GM12878 (cell line): ENCODE measurements around the gene MLKL. TPM values are rescaled to one million over a fixed set of nuclear protein-coding genes. Genes with fewer than 3 reads are reported as not detected.

Source experiments
- ATAC-seq: fragments of 200-7000 bp; cut with Tn5 transposase; 3 replicates; pipeline ENCODE4 v1.9.1; 2020; ENCODE audit warnings: mild to moderate bottlenecking, moderate library complexity
- BruUV-seq: library from RNA; stranded (reverse); fragments of 400-500 nt; replicated peaks from 2 replicates; lab custom pipeline; 2021; lab: Mats Ljungman, UMichigan
- CTCF ChIA-PET: fragments of 300-600 bp; sonication (Branson Sonifier 250); formaldehyde crosslinking; extraction: SDS; loops from one replicate; lab custom pipeline; 2021; ENCODE audit warnings: inconsistent platforms; lab: Yijun Ruan, JAX
- POLR2A ChIA-PET: fragments of 350-600 bp; formaldehyde crosslinking; extraction: SDS; loops from one replicate; lab custom pipeline; 2021; ENCODE audit warnings: inconsistent platforms; lab: Charles Lee
- RAD21 ChIA-PET: fragments of 300-600 bp; sonication (Branson Sonifier 250); formaldehyde crosslinking; loops from one replicate; lab custom pipeline; 2023; ENCODE audit warnings: antibody characterized with exemption; ENCODE audit not compliant: unreplicated experiment; lab: Charles Lee
- SMC1A ChIA-PET: fragments of 300-600 bp; sonication (Branson Sonifier 250); formaldehyde crosslinking; loops from one replicate; lab custom pipeline; 2023; ENCODE audit not compliant: unreplicated experiment, uncharacterized antibody; lab: Charles Lee
- DNase-seq: peaks from one replicate; pipeline ENCODE4 v3.0.0-alpha.2; 2011; ENCODE audit warnings: low read depth, low spot score
- FAIRE-seq: peaks from 3 replicates; lab custom pipeline; 2011; peaks lifted over from hg19 to GRCh38; lab: Jason Lieb, UNC
- H2AFZ ChIP-seq: 2 replicates; pipeline ENCODE4 v1.6.0; 2011; ENCODE audit warnings: low read depth, low read length, control low read depth; ENCODE audit not compliant: control insufficient read depth
- H3K27ac ChIP-seq: 2 replicates; pipeline ENCODE4 v1.5.1; 2011; ENCODE audit warnings: control low read depth; ENCODE audit not compliant: control insufficient read depth, insufficient read depth
- H3K27me3 ChIP-seq, 2 experiments: replicated peaks in 1 of 2; 2 replicates each; pipeline versions ENCODE4 v1.6.0 to v1.6.1; 2011; ENCODE audit warnings: low read length in 1 of 2; ENCODE audit not compliant: control insufficient read depth in 2 of 2, insufficient read depth in 2 of 2
- H3K36me3 ChIP-seq, 2 experiments: 2 replicates each; pipeline ENCODE4 v1.5.1; 2011; ENCODE audit warnings: low read length in 1 of 2; ENCODE audit not compliant: control insufficient read depth in 2 of 2, insufficient read depth in 2 of 2
- H3K4me1 ChIP-seq: 2 replicates; pipeline ENCODE4 v1.6.1; 2011; ENCODE audit warnings: mild to moderate bottlenecking, low read length, moderate library complexity, mixed read lengths; ENCODE audit not compliant: control insufficient read depth, insufficient read depth
- H3K4me2 ChIP-seq: 2 replicates; pipeline ENCODE4 v1.6.0; 2011; ENCODE audit warnings: control low read depth; ENCODE audit not compliant: control insufficient read depth, insufficient read depth
- H3K4me3 ChIP-seq: fragments of 200-600 bp; sonication (generic); 2 replicates; pipeline ENCODE4 v1.5.1; 2016
- H3K79me2 ChIP-seq: 2 replicates; pipeline ENCODE4 v1.6.0; 2011; ENCODE audit warnings: low read length; ENCODE audit not compliant: control insufficient read depth, insufficient read depth
- H3K9ac ChIP-seq: 2 replicates; pipeline ENCODE4 v1.8.0; 2011; ENCODE audit warnings: low read length, control low read depth, mixed read lengths; ENCODE audit not compliant: control insufficient read depth, insufficient read depth
- H3K9me3 ChIP-seq: replicated peaks from 3 replicates; pipeline ENCODE4 v1.5.1; 2011; ENCODE audit warnings: mild to moderate bottlenecking, low read length; ENCODE audit not compliant: control insufficient read depth, insufficient read depth
- H4K20me1 ChIP-seq: 2 replicates; pipeline ENCODE4 v1.6.0; 2011; ENCODE audit not compliant: control insufficient read depth, insufficient read depth
- CREB1 ChIP-seq: IDR thresholded peaks from 2 replicates; pipeline ENCODE4 v1.6.1; 2012; ENCODE audit warnings: low read depth, mild to moderate bottlenecking, inconsistent platforms
- CREM ChIP-seq: IDR thresholded peaks from 2 replicates; pipeline ENCODE4 v1.6.1; 2014; ENCODE audit warnings: antibody characterized with exemption, low read depth
- GABPA ChIP-seq: IDR thresholded peaks from 2 replicates; pipeline ENCODE4 v1.6.1; 2014; ENCODE audit warnings: antibody characterized with exemption, low read depth, mild to moderate bottlenecking, inconsistent platforms
- HCFC1 ChIP-seq: fragments of 150-350 bp; IDR thresholded peaks from 2 replicates; pipeline ENCODE4 v1.6.1; 2014; ENCODE audit warnings: low read length
- IRF4 ChIP-seq: IDR thresholded peaks from 2 replicates; pipeline ENCODE4 v1.6.1; 2011; ENCODE audit warnings: low read depth, low read length
- POU2F2 ChIP-seq: IDR thresholded peaks from 3 replicates; pipeline ENCODE4 v1.6.1; 2011; ENCODE audit warnings: low read depth, mild to moderate bottlenecking, low read length, borderline replicate concordance
- RBBP5 ChIP-seq: fragments of 200-600 bp; sonication (generic); conservative IDR thresholded peaks from 2 replicates; pipeline ENCODE4 v1.6.1; 2016
- TCF3 ChIP-seq: IDR thresholded peaks from 2 replicates; pipeline ENCODE4 v1.6.1; 2012; ENCODE audit warnings: low read depth, mild to moderate bottlenecking, low read length, borderline replicate concordance; ENCODE audit not compliant: insufficient read depth
- ZNF24 ChIP-seq: fragments of 450-650 bp; IDR thresholded peaks from 2 replicates; pipeline ENCODE4 v1.6.1; 2017; ENCODE audit warnings: antibody characterized with exemption, mild to moderate bottlenecking
- ZNF384 ChIP-seq: IDR thresholded peaks from 2 replicates; pipeline ENCODE4 v1.6.1; 2012; ENCODE audit warnings: low read depth, mild to moderate bottlenecking, low read length, improper control_type of control experiment, borderline replicate concordance
- whole genome bisulfite sequencing: methylation state at CpG from one replicate; pipeline ENCODE4 v1.1.6; 2016; ENCODE audit warnings: low lambda C conversion rate; ENCODE audit not compliant: insufficient replicate concordance, insufficient coverage; ENCODE audit errors: missing lambda C conversion rate; 5-methylcytosine and 5-hydroxymethylcytosine counted together
- in situ Hi-C: fragments of 300-500 bp; cut with MboI; formaldehyde crosslinking; loops from 9 replicates; pipeline ENCODE4 v1.14.3; 2018; ENCODE audit warnings: mixed read lengths
- intact Hi-C: fragments of 100-400 bp; cut with micrococcal nuclease; formaldehyde crosslinking; loops from one replicate; pipeline ENCODE4 v1.14.2; 2022; ENCODE audit not compliant: unreplicated experiment
- polyA plus RNA-seq, 11 experiments: library from polyadenylated mRNA; depleted of rRNA in 4 of 11; unstranded in 6 of 11; stranded (reverse) in 5 of 11; fragments of >200 nt; fragmentation: Nextera tagmentation in 4 of 11; fragmentation: Illumina TruSeq in 1 of 11; extraction: Ambion mirVana in 4 of 11; extraction: Trizol in 1 of 11; gene quantifications; 1 replicate in 1 of 11; 2 replicates in 10 of 11; pipeline versions ENCODE4 v1.2.1 to v1.2.3, GENCODE V29; 2011 to 2016; ENCODE audit warnings: inconsistent platforms in 2 of 11, missing spikeins in 2 of 11, low read depth in 1 of 11
- total RNA-seq, 4 experiments: library from RNA; depleted of rRNA in 3 of 4; stranded (reverse); fragments of >200 nt in 3 of 4; fragmentation: Illumina TruSeq in 1 of 4; extraction: Trizol in 1 of 4; gene quantifications; 2 replicates each; pipeline versions ENCODE4 v1.2.1 to v1.2.3, GENCODE V29; 2013 to 2021
- TF ChIP-seq, protein P1 (sequence below): fragments of 450-650 bp; IDR thresholded peaks from 2 replicates; pipeline ENCODE4 v1.6.1; 2018; ENCODE audit warnings: borderline replicate concordance, mild to moderate bottlenecking; ENCODE audit not compliant: partially characterized antibody
- TF ChIP-seq, protein P2 (sequence below): IDR thresholded peaks from 2 replicates; pipeline ENCODE4 v1.6.1; 2012; ENCODE audit warnings: low read depth, low read length, improper control_type of control experiment
- TF ChIP-seq, protein P3 (sequence below): fragments of 450-650 bp; IDR thresholded peaks from 2 replicates; pipeline ENCODE4 v1.6.1; 2016; ENCODE audit warnings: mild to moderate bottlenecking

MLKL gene
- total and polyA plus RNA-seq, 10 of the 15 experiments (the other 5 are each of a cell fraction or from before 2014, with no cell fraction given), result 3.8 to 14.5 (median 11.2) TPM

- ChIA-PET CTCF (interaction anchor here (0.5 to 2.2 kb wide), 2 partner anchors 11 to 48 kb away, joined by 3 to 7 read pairs; partner anchors contain the start of gene RFWD3), POLR2A (no interaction called here)
- no TSS peak for BruUV-seq
Observed at GRCh38 chr16:74677868-74678267, 22.8 kb downstream of the MLKL start.

More at GRCh38 chr16:74677868-74678267, 22.8 kb downstream of the MLKL start:
- no peak overlapping the region for H3K4me2 ChIP-seq
- no peak overlapping the region for H2AFZ ChIP-seq
- H3K27me3 ChIP-seq, result no peaks in the 10 kb centered on the region
- H3K9ac ChIP-seq, result no peak overlapping the region
- DNase-seq (no peak), ATAC-seq (no peak), FAIRE-seq (no peak)
- ChIA-PET RAD21 (no interaction called here), SMC1A (interaction anchor here (0.6 kb wide), 1 partner anchor 85 kb away, joined by 3 read pairs; no protein-coding TSS in a partner anchor)
- intact Hi-C loops (no loop called here), in situ Hi-C loops (no loop called here)
- WGBS, result 96% methylated on average over 4 of the region's 4 CpGs
- no peaks in the 10 kb centered on the region for H3K4me1 ChIP-seq
- H3K9me3 ChIP-seq, result no peaks in the 10 kb centered on the region
- no peaks in the 10 kb centered on the region for H3K79me2 ChIP-seq
- TF ChIP-seq GABPA, result no peak
- TF ChIP-seq ZNF384, result no peak
- TF ChIP-seq, protein P1, sequence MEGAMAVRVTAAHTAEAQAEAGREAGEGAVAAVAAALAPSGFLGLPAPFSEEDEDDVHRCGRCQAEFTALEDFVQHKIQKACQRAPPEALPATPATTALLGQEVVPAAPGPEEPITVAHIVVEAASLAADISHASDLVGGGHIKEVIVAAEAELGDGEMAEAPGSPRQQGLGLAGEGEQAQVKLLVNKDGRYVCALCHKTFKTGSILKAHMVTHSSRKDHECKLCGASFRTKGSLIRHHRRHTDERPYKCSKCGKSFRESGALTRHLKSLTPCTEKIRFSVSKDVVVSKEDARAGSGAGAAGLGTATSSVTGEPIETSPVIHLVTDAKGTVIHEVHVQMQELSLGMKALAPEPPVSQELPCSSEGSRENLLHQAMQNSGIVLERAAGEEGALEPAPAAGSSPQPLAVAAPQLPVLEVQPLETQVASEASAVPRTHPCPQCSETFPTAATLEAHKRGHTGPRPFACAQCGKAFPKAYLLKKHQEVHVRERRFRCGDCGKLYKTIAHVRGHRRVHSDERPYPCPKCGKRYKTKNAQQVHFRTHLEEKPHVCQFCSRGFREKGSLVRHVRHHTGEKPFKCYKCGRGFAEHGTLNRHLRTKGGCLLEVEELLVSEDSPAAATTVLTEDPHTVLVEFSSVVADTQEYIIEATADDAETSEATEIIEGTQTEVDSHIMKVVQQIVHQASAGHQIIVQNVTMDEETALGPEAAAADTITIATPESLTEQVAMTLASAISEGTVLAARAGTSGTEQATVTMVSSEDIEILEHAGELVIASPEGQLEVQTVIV, result no peak
- no peak for TF ChIP-seq CREB1
- TF ChIP-seq IRF4, result no peak
- no peak for TF ChIP-seq HCFC1
- no peak for TF ChIP-seq RBBP5
- no peak for TF ChIP-seq POU2F2
- TF ChIP-seq, protein P2, sequence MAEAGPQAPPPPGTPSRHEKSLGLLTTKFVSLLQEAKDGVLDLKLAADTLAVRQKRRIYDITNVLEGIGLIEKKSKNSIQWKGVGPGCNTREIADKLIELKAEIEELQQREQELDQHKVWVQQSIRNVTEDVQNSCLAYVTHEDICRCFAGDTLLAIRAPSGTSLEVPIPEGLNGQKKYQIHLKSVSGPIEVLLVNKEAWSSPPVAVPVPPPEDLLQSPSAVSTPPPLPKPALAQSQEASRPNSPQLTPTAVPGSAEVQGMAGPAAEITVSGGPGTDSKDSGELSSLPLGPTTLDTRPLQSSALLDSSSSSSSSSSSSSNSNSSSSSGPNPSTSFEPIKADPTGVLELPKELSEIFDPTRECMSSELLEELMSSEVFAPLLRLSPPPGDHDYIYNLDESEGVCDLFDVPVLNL, result no peak
- no peak for TF ChIP-seq CREM
- TF ChIP-seq, protein P3, sequence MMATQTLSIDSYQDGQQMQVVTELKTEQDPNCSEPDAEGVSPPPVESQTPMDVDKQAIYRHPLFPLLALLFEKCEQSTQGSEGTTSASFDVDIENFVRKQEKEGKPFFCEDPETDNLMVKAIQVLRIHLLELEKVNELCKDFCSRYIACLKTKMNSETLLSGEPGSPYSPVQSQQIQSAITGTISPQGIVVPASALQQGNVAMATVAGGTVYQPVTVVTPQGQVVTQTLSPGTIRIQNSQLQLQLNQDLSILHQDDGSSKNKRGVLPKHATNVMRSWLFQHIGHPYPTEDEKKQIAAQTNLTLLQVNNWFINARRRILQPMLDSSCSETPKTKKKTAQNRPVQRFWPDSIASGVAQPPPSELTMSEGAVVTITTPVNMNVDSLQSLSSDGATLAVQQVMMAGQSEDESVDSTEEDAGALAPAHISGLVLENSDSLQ, result no peak
- TF ChIP-seq TCF3, result no peak
- no peak for TF ChIP-seq ZNF24
- peaks cover 0 to 12% of the 10 kb centered on the region in 2 experiments; a peak in 1 of 4 replicates for H3K36me3 ChIP-seq
- no peak overlapping the region for H3K27ac ChIP-seq
- H3K4me3 ChIP-seq, result no peak overlapping the region
- H4K20me1 ChIP-seq, result no peaks in the 10 kb centered on the region
